ENCODE results near the gene DUSP22.
A peak's percentile ranks its signal among the peaks of the same experiment; 100 is the strongest.

The DUSP22 gene

DNA sequence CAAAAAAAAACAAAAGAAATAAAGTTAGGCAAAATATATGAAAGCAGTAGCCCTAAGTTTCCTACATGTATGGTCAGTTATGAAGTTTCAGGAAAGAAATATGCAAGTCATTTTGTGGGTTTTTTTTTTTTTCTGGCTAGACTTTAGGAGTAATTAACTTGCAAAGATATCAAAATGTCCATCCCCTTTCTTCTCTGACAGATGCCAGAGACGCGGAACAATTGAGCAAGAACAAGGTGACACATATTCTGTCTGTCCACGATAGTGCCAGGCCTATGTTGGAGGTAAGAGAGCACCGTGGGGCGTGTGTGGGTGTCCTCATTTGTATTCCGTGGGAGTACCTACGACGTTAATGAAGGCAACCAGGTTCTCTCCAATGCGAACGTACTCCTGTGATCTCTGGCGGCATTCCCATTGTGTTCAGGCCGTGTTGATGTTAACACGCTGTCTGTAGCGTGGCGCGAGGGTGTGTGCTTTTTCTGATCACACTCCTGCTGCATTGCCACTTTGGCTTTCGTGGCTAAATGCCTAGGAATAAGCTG lies 19.5 kb downstream of the DUSP22 start:
- peak in 1 of 2 experiments; percentile 24 for DNase-seq

DNA sequence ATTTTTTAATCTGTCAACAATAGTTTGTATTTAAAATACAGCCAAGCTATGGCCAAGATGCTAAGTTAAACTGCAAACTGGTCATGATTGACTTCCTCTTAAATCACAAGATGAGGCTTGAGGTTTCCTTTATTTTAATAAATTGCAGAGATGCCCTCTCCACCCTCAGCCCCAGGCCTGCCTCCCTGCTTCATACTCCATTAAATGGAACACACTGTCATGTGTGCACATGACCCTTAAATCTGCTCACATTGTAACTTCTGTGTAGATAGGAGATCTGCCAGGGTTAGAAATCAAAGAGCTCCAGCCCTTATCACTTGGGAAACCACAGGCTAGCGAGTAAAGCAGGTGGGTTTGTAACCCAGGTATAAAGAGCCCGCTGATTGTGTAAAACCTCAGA lies 20.8 kb downstream of the DUSP22 start:
- no peak for DNase-seq

DNA sequence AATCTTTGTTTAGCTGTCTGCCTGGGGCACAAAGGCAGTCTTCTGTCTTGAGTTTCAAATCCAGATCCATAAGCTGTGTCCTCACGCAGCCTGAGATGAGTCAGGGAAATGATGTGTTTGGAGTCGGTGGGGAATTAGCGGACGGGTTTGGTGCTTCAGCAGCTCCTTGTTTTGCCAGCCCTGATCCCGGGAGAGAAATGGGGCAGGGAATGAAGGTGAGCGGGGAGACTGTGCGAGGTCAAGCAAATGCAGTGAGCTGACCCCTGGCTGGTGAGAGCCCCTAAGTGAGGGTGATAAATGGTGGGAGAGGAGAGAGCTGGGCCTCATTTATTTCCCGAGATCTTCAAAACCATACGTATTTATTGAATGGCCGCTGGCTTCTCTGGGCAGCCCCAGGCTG lies 21.6 kb downstream of the DUSP22 start:
- no peak for DNase-seq

DNA sequence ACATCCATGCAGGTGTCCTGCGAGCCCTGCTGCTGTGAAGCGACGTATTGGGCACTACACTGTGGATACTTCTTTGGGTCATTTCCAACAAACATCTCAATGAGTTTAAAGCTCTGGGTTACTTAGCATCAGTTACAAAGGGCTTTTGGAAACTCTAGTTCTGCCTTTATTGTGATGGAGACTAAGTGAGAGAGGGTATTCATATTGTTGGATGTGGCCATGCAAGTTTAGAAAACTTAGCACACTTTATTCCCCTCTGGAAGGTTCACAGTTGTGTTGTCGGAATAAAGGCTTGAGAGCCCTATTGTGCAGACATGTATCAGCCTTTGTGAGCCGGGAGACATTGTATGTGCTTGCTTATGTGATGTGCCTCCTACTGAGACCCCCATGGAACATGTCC lies 22.1 kb downstream of the DUSP22 start:
- DNase-seq: no peak

GRCh38 chr6:315226-315625 lies 22.9 kb downstream of the DUSP22 start:
- no peak for DNase-seq

- DNase-seq: no peak
These were observed 23.9 kb downstream of the DUSP22 start for GRCh38 chr6:315921-316752.

DNA sequence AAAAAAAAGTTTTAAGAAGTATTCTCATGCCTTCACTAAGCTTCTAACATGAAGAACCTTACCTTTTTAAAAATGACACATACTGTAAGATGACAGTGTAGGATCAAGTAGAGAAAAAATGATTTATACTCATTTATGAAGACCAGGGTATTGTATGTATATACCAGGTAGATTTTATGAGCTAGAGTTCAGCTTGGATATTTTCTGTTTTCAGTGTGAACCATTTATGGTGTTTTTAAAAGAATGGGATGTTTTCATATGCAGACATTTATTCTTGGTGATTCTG lies 24.4 kb downstream of the DUSP22 start:
- DNase-seq: no peak

DNA sequence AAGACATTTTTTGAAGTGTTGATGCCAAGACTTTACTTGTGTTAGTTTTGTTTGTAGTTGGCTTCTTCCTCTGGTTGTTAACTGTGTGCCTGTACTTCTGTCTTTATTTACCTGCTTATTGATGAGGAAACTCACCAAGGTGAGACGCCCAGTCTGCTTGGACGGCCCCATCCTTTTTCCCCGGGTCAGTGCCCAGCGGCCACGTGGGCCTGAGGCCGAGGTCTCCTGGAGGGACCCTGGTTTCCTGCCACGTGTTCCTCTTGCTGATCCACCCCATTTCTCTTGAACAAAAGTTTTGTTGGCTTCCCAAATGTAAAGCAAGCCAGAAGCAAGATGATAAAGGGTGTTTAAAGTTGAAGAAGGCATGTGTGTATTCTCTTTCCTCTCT lies 24.8 kb downstream of the DUSP22 start:
- DNase-seq: no peak

DNA sequence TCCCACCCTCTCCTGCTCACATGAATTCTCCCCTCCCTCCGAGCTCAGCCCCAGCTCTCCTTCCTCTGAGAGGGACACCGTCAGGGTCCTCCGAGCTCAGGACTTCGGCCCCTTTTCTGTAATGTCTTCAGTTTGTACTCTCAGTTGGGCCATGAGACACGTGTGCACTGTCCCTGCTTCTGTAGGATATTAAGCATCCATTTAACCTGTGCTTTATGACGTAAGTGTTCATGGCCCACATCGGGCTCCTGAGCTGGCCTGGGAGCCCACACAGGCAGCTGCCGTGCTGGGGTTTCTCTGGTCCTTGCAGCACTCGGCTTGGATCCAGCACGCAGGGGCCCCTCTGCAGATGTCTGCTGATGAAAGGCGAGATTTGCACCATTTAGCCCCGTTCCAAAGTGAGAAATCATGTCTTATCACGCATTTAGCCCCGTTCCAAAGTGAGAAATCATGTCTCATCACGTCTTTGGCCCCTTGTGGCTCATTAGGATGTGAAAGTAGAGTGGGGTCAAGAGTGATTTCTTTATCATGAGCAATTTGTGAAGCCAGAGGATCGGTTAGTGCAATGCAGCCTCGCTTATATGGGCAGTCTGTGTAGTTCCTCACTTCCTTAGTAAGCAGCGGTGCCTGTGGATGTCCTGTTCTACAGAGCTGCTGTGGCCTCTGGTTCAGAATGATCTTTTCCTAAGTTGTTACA lies 25.3 kb downstream of the DUSP22 start:
- no peak for DNase-seq

DNA sequence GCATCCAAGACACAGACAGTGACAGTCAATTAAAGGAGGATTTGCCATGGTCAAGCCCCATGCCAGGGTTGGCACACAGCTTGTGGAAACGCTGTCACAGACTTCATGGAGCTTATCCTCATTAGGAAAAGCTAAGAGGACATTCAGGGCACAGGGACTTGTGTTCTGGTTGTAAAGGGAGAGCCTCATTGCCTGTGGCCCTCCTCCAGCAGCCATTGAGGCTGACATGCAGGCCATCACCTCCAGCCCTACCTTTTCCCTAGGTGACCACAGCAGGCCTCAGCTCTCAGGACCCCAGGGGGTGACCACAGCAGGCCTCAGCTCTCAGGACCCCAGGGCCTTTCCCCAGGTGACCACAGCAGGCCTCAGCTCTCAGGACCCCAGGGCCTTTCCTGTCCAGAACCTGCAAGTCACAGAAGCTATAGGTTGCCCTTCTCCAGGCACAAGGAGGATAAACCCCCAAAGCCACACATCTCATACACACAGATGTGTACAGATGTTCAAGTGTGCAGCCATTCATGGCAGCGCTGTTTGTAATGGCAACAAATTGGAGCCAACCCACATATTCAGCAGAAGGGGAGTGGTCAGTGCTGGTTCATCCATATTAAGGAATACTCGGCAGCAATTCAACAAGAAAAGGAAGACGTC lies 26.1 kb downstream of the DUSP22 start:
- no peak for DNase-seq

DNA sequence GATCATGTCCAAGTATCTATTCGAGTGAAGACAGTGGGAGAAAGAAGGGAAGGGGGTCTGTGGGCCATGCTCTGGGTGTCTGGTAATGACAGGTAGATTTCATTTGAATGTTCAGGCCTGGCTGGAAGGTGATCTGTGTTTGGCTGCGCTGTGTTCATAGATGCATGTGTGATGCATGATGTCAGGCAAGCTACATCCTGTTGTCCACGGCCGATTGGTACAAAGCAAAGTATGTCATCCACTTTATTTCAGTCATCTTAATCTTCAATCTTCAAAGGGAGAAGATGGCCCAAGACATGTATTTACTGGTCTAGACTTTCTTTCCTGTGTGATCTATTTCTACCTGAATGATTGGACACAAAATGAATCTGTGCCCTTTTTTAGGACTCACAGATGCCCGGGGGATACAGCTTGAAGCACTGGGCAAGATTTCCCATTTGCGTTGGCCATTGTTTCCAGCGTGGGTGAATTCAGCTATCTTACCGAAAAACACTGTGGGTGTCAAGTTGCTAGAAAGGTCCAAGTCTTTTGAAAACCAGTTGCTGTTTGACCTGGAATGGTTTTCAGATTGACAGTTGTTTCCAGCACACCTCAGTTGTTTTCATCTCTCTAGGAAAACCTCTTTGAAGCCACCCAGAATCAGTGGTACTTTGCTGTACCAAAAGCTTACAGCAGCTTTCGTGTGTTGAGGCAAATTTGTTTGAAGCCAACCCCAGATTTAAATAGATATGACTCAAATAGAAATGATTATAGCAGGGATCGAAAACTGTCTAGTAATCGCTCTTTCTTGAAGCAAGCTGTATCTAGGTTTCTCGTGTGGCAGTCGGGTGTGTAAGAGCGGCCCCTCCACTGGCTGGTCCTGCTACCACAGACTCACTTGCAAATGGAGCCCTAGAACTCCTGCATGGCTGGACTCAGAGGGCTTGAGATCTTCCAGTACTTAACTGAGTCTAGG lies 27.2 kb downstream of the DUSP22 start:
- DNase-seq: no peak

GRCh38 chr6:320351-321157 lies 28.3 kb downstream of the DUSP22 start:
- no peak for DNase-seq

DNA sequence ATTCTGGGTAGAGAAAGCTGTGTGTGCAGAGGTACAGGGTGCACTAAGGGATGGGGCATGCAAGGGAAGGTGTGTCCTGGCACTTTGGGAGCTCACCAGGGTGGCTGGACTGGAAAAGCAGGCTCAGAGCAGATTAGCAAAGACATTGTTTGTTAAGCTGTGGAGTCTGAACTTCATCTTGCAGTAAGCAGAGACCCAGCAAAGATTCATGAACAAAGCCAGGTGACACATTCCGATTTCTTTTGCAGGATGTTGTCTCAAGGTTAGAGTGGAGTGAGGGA lies 28.8 kb downstream of the DUSP22 start:
- no peak for DNase-seq

DNA sequence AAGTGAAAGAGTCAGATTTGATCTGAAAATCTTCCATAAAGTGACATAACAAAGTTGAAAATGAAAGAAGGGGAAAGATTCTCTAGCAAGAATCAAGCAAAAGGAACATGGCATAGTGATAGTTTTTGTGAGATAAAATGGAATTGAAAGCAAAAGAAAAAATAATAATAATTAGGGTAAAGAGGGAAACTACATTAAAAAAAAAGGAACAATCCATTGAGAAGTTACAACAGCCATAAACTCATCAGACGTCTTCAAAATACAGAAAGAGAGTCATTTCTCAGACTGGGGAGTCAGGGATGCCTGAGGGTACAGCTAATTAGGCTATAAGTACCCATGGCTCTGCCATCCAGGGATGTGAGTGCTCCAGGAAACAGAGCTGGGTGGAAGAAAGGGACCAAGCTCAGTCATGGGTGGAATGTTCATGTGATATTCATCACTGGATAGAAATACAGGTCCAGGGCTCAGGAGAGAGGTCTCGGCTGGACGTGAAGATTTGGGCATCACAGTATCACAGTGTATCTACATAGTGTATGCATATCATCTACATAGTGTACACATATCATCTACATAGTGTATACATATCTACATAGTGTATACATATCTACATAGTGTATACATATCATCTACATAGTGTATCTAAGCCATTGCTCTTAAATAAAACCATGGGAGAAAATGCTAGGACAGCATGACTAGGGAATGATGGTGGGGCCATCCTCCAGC lies 29.4 kb downstream of the DUSP22 start:
- no peak for DNase-seq

DNA sequence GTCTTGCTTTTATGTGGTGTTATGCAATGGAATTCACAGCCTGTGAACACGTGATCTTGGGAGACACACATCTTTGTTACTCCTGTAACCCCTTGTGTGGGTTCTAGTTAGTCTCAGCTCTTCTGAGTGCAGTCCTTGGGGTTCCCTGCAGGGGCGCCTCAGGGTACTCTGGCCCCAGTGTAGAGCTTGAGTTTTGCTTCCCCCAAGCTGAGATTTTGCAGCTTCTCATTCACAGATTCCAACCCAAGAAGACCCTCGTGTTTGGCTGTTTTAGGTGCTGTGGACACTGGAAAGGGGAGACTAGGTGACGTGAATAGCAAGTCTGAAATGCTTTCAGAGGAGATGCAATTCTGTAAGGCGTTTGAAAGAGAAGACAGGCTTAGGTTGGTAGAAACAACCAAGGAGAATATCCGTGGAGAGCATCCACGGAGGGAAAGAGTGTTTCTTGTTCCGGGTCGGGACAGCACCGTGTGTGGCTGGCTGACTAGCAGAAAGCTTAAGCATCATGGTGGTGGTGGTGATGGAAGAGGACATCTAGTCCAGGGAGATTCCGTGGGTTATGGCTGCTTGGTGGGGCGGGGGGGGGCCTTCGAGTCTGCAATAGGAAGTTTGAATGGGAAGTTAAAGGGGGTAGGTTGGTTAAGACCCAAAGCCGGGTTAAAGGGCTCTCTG lies 30.1 kb downstream of the DUSP22 start:
- DNase-seq: no peak

- no peak for DNase-seq
These were observed 30.8 kb downstream of the DUSP22 start for GRCh38 chr6:322940-323729.

DNA sequence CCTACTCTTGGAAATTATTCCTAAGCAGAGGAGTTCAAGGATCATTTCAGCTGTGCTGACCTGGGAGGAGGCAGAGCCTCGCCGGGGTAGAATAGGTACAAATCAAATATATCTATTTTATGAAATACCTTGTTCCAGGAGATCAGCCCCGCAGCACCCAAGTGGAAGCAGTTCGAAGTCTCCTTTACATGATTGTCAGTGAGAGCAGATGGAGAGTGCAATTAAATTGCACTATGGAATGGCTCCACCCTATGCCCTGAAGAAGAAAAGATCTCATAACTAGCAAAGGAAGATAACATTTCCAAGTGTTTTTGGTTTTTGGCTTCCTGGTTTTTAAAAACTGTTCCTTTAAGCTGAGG lies 31.4 kb downstream of the DUSP22 start:
- no peak for DNase-seq

- no peak for DNase-seq
These were observed 31.9 kb downstream of the DUSP22 start for GRCh38 chr6:324116-324728.

DNA sequence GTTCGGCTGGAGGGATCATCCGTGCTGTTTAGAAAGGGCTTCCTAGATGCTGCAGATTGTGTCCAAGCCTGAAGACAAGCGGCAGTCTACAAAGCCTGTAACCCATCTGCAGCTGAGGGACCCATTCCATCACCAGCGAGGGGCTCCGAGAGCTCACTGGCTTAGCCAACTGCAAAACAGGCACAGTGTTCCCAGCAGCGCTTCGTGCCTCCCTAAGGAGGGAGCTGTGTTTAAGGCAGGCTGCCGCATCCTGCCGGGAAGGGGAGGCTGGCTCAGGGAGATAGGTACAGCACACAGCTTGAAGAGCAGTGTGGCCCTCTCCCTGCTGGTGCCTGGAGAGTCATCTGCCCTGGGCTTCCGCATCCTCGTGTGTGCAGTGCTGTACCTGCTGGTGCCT lies 32.4 kb downstream of the DUSP22 start:
- DNase-seq: no peak
